Measurements from ENCODE around the gene OPRM1. TPM values are rescaled to one million over a fixed set of nuclear protein-coding genes. Genes with fewer than 3 reads are reported as not detected.

OPRM1 gene
- total RNA-seq, 1 donor from 2014 or later, result not detected

- peak; percentile 75 for DNase-seq (ENCODE audit: low read depth)
- H3K4me3 ChIP-seq (ENCODE audit: low read depth, low read length), result peak overlapping the region; percentile 48
- TF ChIP-seq CTCF (conservative IDR thresholded peaks at IDR 0.05; ENCODE audit: low read depth, low read length), result no peak
Measured at GRCh38 chr6:154249499-154250298, 210.7 kb downstream of the OPRM1 start.

GRCh38 chr6:154251116-154251515 is 212.1 kb downstream of the OPRM1 start:
- no peak overlapping the region for H3K4me3 ChIP-seq (ENCODE audit: low read depth, low read length)
- no peak for TF ChIP-seq CTCF (conservative IDR thresholded peaks at IDR 0.05; ENCODE audit: low read depth, low read length)
- no peak for DNase-seq (ENCODE audit: low read depth)

GRCh38 chr6:154252678-154253077 is 213.6 kb downstream of the OPRM1 start:
- no peak for DNase-seq (ENCODE audit: low read depth)
- TF ChIP-seq CTCF (conservative IDR thresholded peaks at IDR 0.05; ENCODE audit: low read depth, low read length), result no peak
- no peak overlapping the region for H3K4me3 ChIP-seq (ENCODE audit: low read depth, low read length)

- DNase-seq (ENCODE audit: low read depth), result no peak
- no peak overlapping the region for H3K4me3 ChIP-seq (ENCODE audit: low read depth, low read length)
Measured at GRCh38 chr6:154257067-154257466, 218.0 kb downstream of the OPRM1 start.

GRCh38 chr6:154258064-154258757 is 219.2 kb downstream of the OPRM1 start:
- TF ChIP-seq CTCF (conservative IDR thresholded peaks at IDR 0.05; ENCODE audit: low read depth, low read length), result no peak
- H3K4me3 ChIP-seq (ENCODE audit: low read depth, low read length), result no peak overlapping the region

More at GRCh38 chr6:154257067-154257466, 218.0 kb downstream of the OPRM1 start:
- TF ChIP-seq CTCF (conservative IDR thresholded peaks at IDR 0.05; ENCODE audit: low read depth, low read length), result no peak

GRCh38 chr6:154261688-154262397 is 222.8 kb downstream of the OPRM1 start:
- DNase-seq (ENCODE audit: low read depth), result no peak
- TF ChIP-seq CTCF (conservative IDR thresholded peaks at IDR 0.05; ENCODE audit: low read depth, low read length), result no peak
- no peak overlapping the region for H3K4me3 ChIP-seq (ENCODE audit: low read depth, low read length)

More at GRCh38 chr6:154258064-154258757, 219.2 kb downstream of the OPRM1 start:
- DNase-seq (ENCODE audit: low read depth), result no peak

Measured in epithelial cell of proximal tubule (primary cell).